Measurements from ENCODE around the gene PYGL. TPM values are rescaled to one million over a fixed set of nuclear protein-coding genes. Genes with fewer than 3 reads are reported as not detected.

The PYGL gene
- total RNA-seq, 1 donor from 2014 or later = 63.0 TPM

DNA sequence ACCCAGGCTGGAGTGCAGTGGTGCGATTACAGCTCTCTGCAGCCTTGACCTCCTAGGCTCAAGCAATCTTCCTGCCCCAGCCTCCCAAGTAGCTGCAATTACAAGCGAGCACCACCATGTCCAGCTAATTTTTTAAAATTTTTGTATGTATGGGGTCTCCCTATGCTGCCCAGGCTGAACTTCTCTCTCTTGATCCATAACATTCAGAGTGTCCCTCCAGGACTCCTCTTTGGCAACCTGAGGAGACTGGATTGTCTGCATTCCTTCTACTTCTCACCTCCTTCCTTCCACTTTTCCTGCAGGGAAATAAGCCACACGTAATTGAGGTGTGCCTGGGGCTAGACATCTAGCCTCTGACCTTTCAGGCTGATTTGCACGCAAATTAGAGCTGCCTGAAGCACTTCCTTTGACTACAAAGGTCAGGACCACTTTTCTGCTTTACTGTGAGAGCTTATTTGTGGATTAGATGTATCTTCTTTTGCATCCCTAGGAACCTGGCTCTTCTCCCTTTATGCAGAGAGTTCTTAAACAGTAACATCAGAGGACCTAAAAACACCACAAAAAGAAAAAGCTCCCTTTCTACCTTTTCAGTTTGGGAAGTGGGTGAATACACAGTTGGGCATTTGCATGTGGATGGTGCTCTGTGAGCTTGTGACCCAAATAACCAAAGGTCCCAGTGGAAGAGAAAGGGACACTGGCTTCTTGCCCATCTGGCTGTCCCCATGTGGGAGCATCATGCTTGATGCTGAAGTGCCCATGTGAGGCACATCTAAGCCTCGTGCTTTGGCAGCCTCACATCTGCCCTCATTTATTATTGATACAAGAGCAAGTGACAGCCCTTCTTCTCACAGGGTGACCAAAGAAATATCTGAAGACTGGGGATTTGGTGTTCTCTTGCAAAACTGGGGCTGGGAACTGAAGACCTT, 33.5 kb downstream of the PYGL start:
- peaks cover 22% of the 10 kb centered on the region for H3K36me3 Mint-ChIP-seq
- Histone ChIP-seq H3K79me2 (ENCODE audit: low read depth) (no peaks in the 10 kb centered on the region), H3K4me2 (no peak overlapping the region), H3K36me3 (no peaks in the 10 kb centered on the region), H3K27ac (no peak overlapping the region), H3K9me3 (ENCODE audit: low read depth) (no peaks in the 10 kb centered on the region), H3K4me3 (no peak overlapping the region), H3F3A (ENCODE audit: low read depth) (peaks cover 6% of the 10 kb centered on the region), H3K9ac (no peak overlapping the region), H3K4me1 (peaks cover 7% of the 10 kb centered on the region), H3K27me3 (no peaks in the 10 kb centered on the region), H2AFZ (replicated peaks) (no peak overlapping the region), H4K20me1 (ENCODE audit: low read depth) (no peaks in the 10 kb centered on the region)
- TF ChIP-seq, protein P1, sequence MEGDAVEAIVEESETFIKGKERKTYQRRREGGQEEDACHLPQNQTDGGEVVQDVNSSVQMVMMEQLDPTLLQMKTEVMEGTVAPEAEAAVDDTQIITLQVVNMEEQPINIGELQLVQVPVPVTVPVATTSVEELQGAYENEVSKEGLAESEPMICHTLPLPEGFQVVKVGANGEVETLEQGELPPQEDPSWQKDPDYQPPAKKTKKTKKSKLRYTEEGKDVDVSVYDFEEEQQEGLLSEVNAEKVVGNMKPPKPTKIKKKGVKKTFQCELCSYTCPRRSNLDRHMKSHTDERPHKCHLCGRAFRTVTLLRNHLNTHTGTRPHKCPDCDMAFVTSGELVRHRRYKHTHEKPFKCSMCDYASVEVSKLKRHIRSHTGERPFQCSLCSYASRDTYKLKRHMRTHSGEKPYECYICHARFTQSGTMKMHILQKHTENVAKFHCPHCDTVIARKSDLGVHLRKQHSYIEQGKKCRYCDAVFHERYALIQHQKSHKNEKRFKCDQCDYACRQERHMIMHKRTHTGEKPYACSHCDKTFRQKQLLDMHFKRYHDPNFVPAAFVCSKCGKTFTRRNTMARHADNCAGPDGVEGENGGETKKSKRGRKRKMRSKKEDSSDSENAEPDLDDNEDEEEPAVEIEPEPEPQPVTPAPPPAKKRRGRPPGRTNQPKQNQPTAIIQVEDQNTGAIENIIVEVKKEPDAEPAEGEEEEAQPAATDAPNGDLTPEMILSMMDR (IDR thresholded peaks at IDR 0.05) = no peak
- TF ChIP-seq EZH2phosphoT487 (IDR thresholded peaks at IDR 0.05) (no peak), EZH2 (IDR thresholded peaks at IDR 0.05) (no peak)
- H3K9me3 Mint-ChIP-seq = no peaks in the 10 kb centered on the region
- no peak overlapping the region for H3K27ac Mint-ChIP-seq
- peaks cover 15% of the 10 kb centered on the region for H3K4me1 Mint-ChIP-seq
- DNase-seq (ENCODE audit: low spot score) = no peak
- H3K27me3 Mint-ChIP-seq (ENCODE audit: insufficient read depth, low read depth) = peaks cover 9% of the 10 kb centered on the region
- H3K4me3 Mint-ChIP-seq = no peak overlapping the region

DNA sequence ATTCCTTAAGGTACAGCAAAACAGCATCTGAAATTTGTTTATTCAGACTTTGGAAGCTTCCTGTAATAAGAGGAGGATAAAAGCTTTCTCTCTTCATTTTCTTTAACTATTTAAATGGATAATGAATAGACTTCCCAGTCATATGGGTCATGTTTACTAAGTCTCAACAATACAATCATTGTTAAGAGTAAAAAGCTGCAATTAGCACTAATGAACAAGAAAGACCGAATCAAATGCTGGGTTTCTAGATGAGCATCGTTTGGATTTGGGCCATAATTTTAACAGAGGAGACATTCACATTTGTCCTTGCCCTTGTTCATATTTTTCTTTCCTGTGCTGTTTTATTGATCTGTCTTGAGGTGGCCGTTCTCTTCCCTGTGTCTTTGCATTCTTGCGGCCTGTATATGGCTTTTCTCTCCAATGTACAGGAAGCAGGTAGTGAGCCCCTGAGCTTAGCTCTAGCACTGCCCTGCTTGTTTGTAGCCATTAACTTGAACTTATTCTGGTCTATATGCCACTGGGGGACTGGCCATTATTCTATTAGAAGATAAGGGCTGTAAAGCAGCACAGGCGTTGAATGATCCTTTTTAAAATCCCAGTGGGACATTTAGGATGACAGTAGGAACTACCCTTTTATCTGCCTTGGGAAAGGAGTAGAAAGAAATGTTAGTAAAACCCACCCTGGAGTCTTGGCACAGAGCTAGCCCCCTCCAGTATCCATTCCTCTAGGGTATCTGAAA, 37.8 kb downstream of the PYGL start:
- Mint-ChIP-seq H3K27ac (no peak overlapping the region), H3K9me3 (peaks cover 5% of the 10 kb centered on the region), H3K36me3 (peaks cover 21% of the 10 kb centered on the region), H3K4me1 (peaks cover 13% of the 10 kb centered on the region), H3K4me3 (no peak overlapping the region), H3K27me3 (ENCODE audit: insufficient read depth, low read depth) (no peaks in the 10 kb centered on the region)
- no peak overlapping the region for H3K27ac ChIP-seq
- TF ChIP-seq EZH2phosphoT487 (IDR thresholded peaks at IDR 0.05) (no peak), EZH2 (IDR thresholded peaks at IDR 0.05) (no peak)
- TF ChIP-seq, protein P1 (IDR thresholded peaks at IDR 0.05) = no peak
- H3K79me2 ChIP-seq (ENCODE audit: low read depth) = no peaks in the 10 kb centered on the region
- no peak overlapping the region for H2AFZ ChIP-seq (replicated peaks)
- no peaks in the 10 kb centered on the region for H3K9me3 ChIP-seq (ENCODE audit: low read depth)
- no peak overlapping the region for H3K9ac ChIP-seq
- H3K4me2 ChIP-seq = no peak overlapping the region
- no peaks in the 10 kb centered on the region for H4K20me1 ChIP-seq (ENCODE audit: low read depth)
- H3K4me3 ChIP-seq = no peak overlapping the region
- H3K4me1 ChIP-seq = peaks cover 7% of the 10 kb centered on the region
- no peak for DNase-seq (ENCODE audit: low spot score)
- peaks cover 6% of the 10 kb centered on the region for H3F3A ChIP-seq (ENCODE audit: low read depth)
- no peaks in the 10 kb centered on the region for H3K36me3 ChIP-seq
- no peaks in the 10 kb centered on the region for H3K27me3 ChIP-seq

DNA sequence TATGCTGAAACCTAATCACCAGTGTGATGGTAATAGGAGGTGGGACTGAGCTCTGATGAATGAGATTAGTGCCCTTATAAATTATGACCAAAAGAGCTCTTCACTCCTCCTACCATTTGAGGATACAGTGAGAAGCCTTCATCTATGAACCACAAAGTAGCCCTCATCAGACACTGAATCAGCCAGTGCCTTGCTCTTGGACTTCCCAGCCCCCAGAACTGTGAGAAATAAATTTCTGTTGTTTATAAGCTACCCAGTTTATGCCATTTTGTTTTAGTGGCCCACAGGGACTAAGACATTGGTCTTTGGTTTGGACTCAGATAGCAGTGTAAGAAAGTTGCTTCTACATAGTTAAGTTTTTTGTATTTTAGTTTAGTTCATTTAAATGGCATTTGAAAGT, 39.6 kb downstream of the PYGL start:
- TF ChIP-seq, protein P1 (IDR thresholded peaks at IDR 0.05) = no peak
- TF ChIP-seq EZH2 (IDR thresholded peaks at IDR 0.05) (no peak), EZH2phosphoT487 (IDR thresholded peaks at IDR 0.05) (no peak)
- Mint-ChIP-seq H3K9me3 (peaks cover 5% of the 10 kb centered on the region), H3K36me3 (peaks cover 13% of the 10 kb centered on the region), H3K27me3 (ENCODE audit: insufficient read depth, low read depth) (peaks cover 2% of the 10 kb centered on the region), H3K27ac (no peak overlapping the region), H3K4me1 (peaks cover 4% of the 10 kb centered on the region), H3K4me3 (no peak overlapping the region)
- no peaks in the 10 kb centered on the region for H3K79me2 ChIP-seq (ENCODE audit: low read depth)
- H3K36me3 ChIP-seq = no peaks in the 10 kb centered on the region
- no peak overlapping the region for H2AFZ ChIP-seq (replicated peaks)
- no peak overlapping the region for H3K9ac ChIP-seq
- no peaks in the 10 kb centered on the region for H3K9me3 ChIP-seq (ENCODE audit: low read depth)
- no peak overlapping the region for H3K4me2 ChIP-seq
- H3K4me1 ChIP-seq = no peaks in the 10 kb centered on the region
- H3K27ac ChIP-seq = no peak overlapping the region
- no peak overlapping the region for H3K4me3 ChIP-seq
- H3F3A ChIP-seq (ENCODE audit: low read depth) = no peaks in the 10 kb centered on the region
- no peaks in the 10 kb centered on the region for H4K20me1 ChIP-seq (ENCODE audit: low read depth)
- no peaks in the 10 kb centered on the region for H3K27me3 ChIP-seq
- no peak for DNase-seq (ENCODE audit: low spot score)

Measured in neural progenitor cell (in vitro differentiated cells).